Uterus (tissue), 4 donors: ENCODE results near the gene CCDC185. TPM values are rescaled to one million over a fixed set of nuclear protein-coding genes. Genes with fewer than 3 reads are reported as not detected.

Experiments used
- DNase-seq, 2 donors: peaks; one replicate each; pipeline ENCODE4 v3.0.0-alpha.2; 2019 to 2020
- H3K27ac ChIP-seq, 2 donors: fragments of 200-600 bp; sonication (generic); 1 replicate in 1 of 2; 2 replicates in 1 of 2; pipeline ENCODE4 v1.5.1; 2016 to 2018
- H3K27me3 ChIP-seq, 2 donors: fragments of 200-600 bp; sonication (generic); one replicate each; pipeline ENCODE4 v1.5.1; 2018 to 2019; ENCODE audit warnings: control low read depth in 1 of 2
- H3K36me3 ChIP-seq, 2 donors: fragments of 200-600 bp; sonication (generic); one replicate each; pipeline ENCODE4 v1.5.1; 2019; ENCODE audit warnings: control low read depth in 1 of 2
- H3K4me1 ChIP-seq, 2 donors: fragments of 200-600 bp; sonication (generic); one replicate each; pipeline ENCODE4 v1.5.1; 2018 to 2019; ENCODE audit warnings: control low read depth in 1 of 2
- H3K4me3 ChIP-seq, 2 donors: fragments of 200-600 bp; sonication (generic); 1 replicate in 1 of 2; 2 replicates in 1 of 2; pipeline ENCODE4 v1.5.1; 2018 to 2019; ENCODE audit warnings: mild to moderate bottlenecking in 1 of 2
- H3K9me3 ChIP-seq, 2 donors: fragments of 200-600 bp; sonication (generic); one replicate each; pipeline ENCODE4 v1.5.1; 2019; ENCODE audit warnings: control low read depth in 1 of 2
- CTCF ChIP-seq, 4 experiments: fragments of 200-600 bp in 2 of 4; fragments of 450-650 bp in 2 of 4; sonication (generic) in 2 of 4; IDR thresholded peaks; one replicate each; pipeline ENCODE4 v1.5.1; 2016 to 2019; ENCODE audit warnings: antibody characterized with exemption in 4 of 4, mild to moderate bottlenecking in 2 of 4, moderate library complexity in 1 of 4
- POLR2A ChIP-seq, 2 donors: fragments of 450-650 bp; IDR thresholded peaks; one replicate each; pipeline ENCODE4 v1.6.1; 2016; ENCODE audit warnings: antibody characterized with exemption in 2 of 2, mild to moderate bottlenecking in 1 of 2, moderate library complexity in 1 of 2
- intact Hi-C: fragments of 100-400 bp; cut with DNase I; formaldehyde crosslinking; loops from one replicate; pipeline ENCODE4 v1.15.1; 2023; ENCODE audit warnings: low total_unique reads
- total RNA-seq, 4 donors: library from RNA; depleted of rRNA in 3 of 4; stranded (reverse); fragments of >200 nt in 3 of 4; gene quantifications; one replicate each; pipeline versions ENCODE4 v1.1.0 to v1.2.4, GENCODE V29; 2014 to 2023
- donor health status: DM: yes; HTN: yes; CAD: no.

The CCDC185 gene
- total RNA-seq, 4 donors from 2014 or later, result not detected

GRCh38 chr1:223347583-223347982 lies 45.6 kb upstream of the CCDC185 start:
- no peak for DNase-seq
- Histone ChIP-seq H3K4me1 (no peaks in the 10 kb centered on the region), H3K36me3 (no peaks in the 10 kb centered on the region), H3K9me3 (no peaks in the 10 kb centered on the region), H3K4me3 (no peak overlapping the region), H3K27ac (no peak overlapping the region), H3K27me3 (no peaks in the 10 kb centered on the region)
- TF ChIP-seq CTCF (IDR thresholded peaks at IDR 0.05) (no peak), POLR2A (IDR thresholded peaks at IDR 0.05) (no peak)
- intact Hi-C loops, result no loop called here

GRCh38 chr1:223348439-223348838 lies 44.8 kb upstream of the CCDC185 start:
- no peaks in the 10 kb centered on the region for H3K4me1 ChIP-seq
- DNase-seq, result no peak
- TF ChIP-seq POLR2A (IDR thresholded peaks at IDR 0.05), result no peak
- TF ChIP-seq CTCF (IDR thresholded peaks at IDR 0.05), result no peak
- no peaks in the 10 kb centered on the region for H3K9me3 ChIP-seq
- H3K36me3 ChIP-seq, result no peaks in the 10 kb centered on the region
- no peaks in the 10 kb centered on the region for H3K27me3 ChIP-seq
- no peak overlapping the region for H3K4me3 ChIP-seq
- H3K27ac ChIP-seq, result no peak overlapping the region
- intact Hi-C loops, result no loop called here

- Histone ChIP-seq H3K27me3 (no peaks in the 10 kb centered on the region), H3K4me1 (no peaks in the 10 kb centered on the region), H3K27ac (no peak overlapping the region), H3K36me3 (no peaks in the 10 kb centered on the region), H3K4me3 (no peak overlapping the region), H3K9me3 (no peaks in the 10 kb centered on the region)
- TF ChIP-seq POLR2A (IDR thresholded peaks at IDR 0.05) (no peak), CTCF (IDR thresholded peaks at IDR 0.05) (no peak)
- DNase-seq, result no peak
- intact Hi-C loops, result no loop called here
These were observed 44.0 kb upstream of the CCDC185 start for GRCh38 chr1:223349241-223349640.

- Histone ChIP-seq H3K4me1 (no peaks in the 10 kb centered on the region), H3K36me3 (no peaks in the 10 kb centered on the region), H3K9me3 (no peaks in the 10 kb centered on the region), H3K27me3 (no peaks in the 10 kb centered on the region), H3K4me3 (no peak overlapping the region), H3K27ac (no peak overlapping the region)
- no peak for DNase-seq
- intact Hi-C loops, result no loop called here
- TF ChIP-seq POLR2A (IDR thresholded peaks at IDR 0.05) (no peak), CTCF (IDR thresholded peaks at IDR 0.05) (no peak)
These were observed 42.8 kb upstream of the CCDC185 start for GRCh38 chr1:223350361-223350908.

- no peaks in the 10 kb centered on the region for H3K9me3 ChIP-seq
- H3K4me3 ChIP-seq, result no peak overlapping the region
- H3K4me1 ChIP-seq, result no peaks in the 10 kb centered on the region
- no peaks in the 10 kb centered on the region for H3K27me3 ChIP-seq
- H3K27ac ChIP-seq, result no peak overlapping the region
- no peak for DNase-seq
- intact Hi-C loops, result no loop called here
- TF ChIP-seq CTCF (IDR thresholded peaks at IDR 0.05) (no peak), POLR2A (IDR thresholded peaks at IDR 0.05) (no peak)
- H3K36me3 ChIP-seq, result no peaks in the 10 kb centered on the region
These were observed 40.3 kb upstream of the CCDC185 start for GRCh38 chr1:223352944-223353343.
